Stimulated activated effector memory CD8-positive, alpha-beta T cell treated with anti-CD3 and anti-CD28 coated beads, Interleukin-12 subunit alpha, Interleukin-12 subunit beta, amount 100 ng/mL, for 72 hours (primary cell): Measurements from ENCODE around the gene CITED2.

ENCODE experiments used
- ATAC-seq: fragments of 150-1000 bp; cut with Tn5 transposase; 2 replicates; pipeline ENCODE4 v1.10.0; 2021
- DNase-seq, 2 donors: peaks; one replicate each; pipeline ENCODE4 v3.0.0; 2021 to 2022; ENCODE audit warnings: low spot score in 2 of 2
- H3K27ac Mint-ChIP-seq: one replicate; pipeline ENCODE4 v1.8.0; 2022; ENCODE audit warnings: mild to moderate bottlenecking, mixed read lengths
- H3K36me3 Mint-ChIP-seq: one replicate; pipeline ENCODE4 v1.8.0; 2022; ENCODE audit warnings: mild to moderate bottlenecking, mixed read lengths
- H3K4me1 Mint-ChIP-seq: one replicate; pipeline ENCODE4 v1.8.0; 2022; ENCODE audit warnings: mixed read lengths
- H3K4me3 Mint-ChIP-seq: one replicate; pipeline ENCODE4 v1.8.0; 2022; ENCODE audit warnings: mild to moderate bottlenecking, mixed read lengths
- H3K9me3 Mint-ChIP-seq: one replicate; pipeline ENCODE4 v1.8.0; 2022; ENCODE audit warnings: mixed read lengths

CITED2 gene

GRCh38 chr6:139394027-139394649 is 19.7 kb upstream of the CITED2 start:
- Mint-ChIP-seq H3K4me1 (no peaks in the 10 kb centered on the region), H3K27ac (no peak overlapping the region), H3K36me3 (no peaks in the 10 kb centered on the region), H3K4me3 (no peak overlapping the region), H3K9me3 (no peaks in the 10 kb centered on the region)
- ATAC-seq, result no peak
- no peak for DNase-seq

GRCh38 chr6:139392794-139393193 is 18.3 kb upstream of the CITED2 start:
- no peaks in the 10 kb centered on the region for H3K9me3 Mint-ChIP-seq
- ATAC-seq (peak; percentile 86), DNase-seq (no peak)
- H3K36me3 Mint-ChIP-seq, result no peaks in the 10 kb centered on the region
- H3K4me3 Mint-ChIP-seq, result no peak overlapping the region
- no peaks in the 10 kb centered on the region for H3K4me1 Mint-ChIP-seq
- no peak overlapping the region for H3K27ac Mint-ChIP-seq

GRCh38 chr6:139391709-139392108 is 17.3 kb upstream of the CITED2 start:
- Mint-ChIP-seq H3K4me1 (no peaks in the 10 kb centered on the region), H3K4me3 (no peak overlapping the region), H3K27ac (no peak overlapping the region), H3K36me3 (no peaks in the 10 kb centered on the region), H3K9me3 (no peaks in the 10 kb centered on the region)
- ATAC-seq (no peak), DNase-seq (no peak)

GRCh38 chr6:139390447-139390846 is 16.0 kb upstream of the CITED2 start:
- no peak for ATAC-seq
- no peak for DNase-seq
- no peaks in the 10 kb centered on the region for H3K4me1 Mint-ChIP-seq
- H3K36me3 Mint-ChIP-seq, result no peaks in the 10 kb centered on the region
- H3K9me3 Mint-ChIP-seq, result no peaks in the 10 kb centered on the region
- no peak overlapping the region for H3K27ac Mint-ChIP-seq
- H3K4me3 Mint-ChIP-seq, result no peak overlapping the region

GRCh38 chr6:139388384-139388783 is 13.9 kb upstream of the CITED2 start:
- DNase-seq, result peak in 1 of 2 donors; percentile 15
- Mint-ChIP-seq H3K9me3 (no peaks in the 10 kb centered on the region), H3K27ac (no peak overlapping the region), H3K4me3 (no peak overlapping the region), H3K36me3 (no peaks in the 10 kb centered on the region), H3K4me1 (no peaks in the 10 kb centered on the region)
- ATAC-seq, result no peak

GRCh38 chr6:139386404-139386803 is 12.0 kb upstream of the CITED2 start:
- Mint-ChIP-seq H3K36me3 (no peaks in the 10 kb centered on the region), H3K4me3 (no peak overlapping the region), H3K4me1 (no peaks in the 10 kb centered on the region), H3K9me3 (no peaks in the 10 kb centered on the region), H3K27ac (no peak overlapping the region)
- ATAC-seq (no peak), DNase-seq (no peak)

- no peak for DNase-seq
- H3K27ac Mint-ChIP-seq, result no peak overlapping the region
Observed at GRCh38 chr6:139381216-139381865, 6.9 kb upstream of the CITED2 start.

GRCh38 chr6:139380611-139381010 is 6.2 kb upstream of the CITED2 start:
- peaks cover 33% of the 10 kb centered on the region for H3K4me1 Mint-ChIP-seq

More at GRCh38 chr6:139381216-139381865, 6.9 kb upstream of the CITED2 start:
- no peaks in the 10 kb centered on the region for H3K36me3 Mint-ChIP-seq
- H3K4me3 Mint-ChIP-seq, result no peak overlapping the region
- no peaks in the 10 kb centered on the region for H3K9me3 Mint-ChIP-seq
- peaks cover 26% of the 10 kb centered on the region for H3K4me1 Mint-ChIP-seq
- no peak for ATAC-seq

GRCh38 chr6:139380168-139380567 is 5.7 kb upstream of the CITED2 start:
- Mint-ChIP-seq H3K9me3 (no peaks in the 10 kb centered on the region), H3K4me1 (peaks cover 38% of the 10 kb centered on the region), H3K27ac (no peak overlapping the region), H3K4me3 (no peak overlapping the region), H3K36me3 (peaks cover 5% of the 10 kb centered on the region)
- no peak for ATAC-seq
- DNase-seq, result no peak

More at GRCh38 chr6:139380611-139381010, 6.2 kb upstream of the CITED2 start:
- Mint-ChIP-seq H3K9me3 (no peaks in the 10 kb centered on the region), H3K27ac (no peak overlapping the region), H3K36me3 (peaks cover under 1% of the 10 kb centered on the region), H3K4me3 (no peak overlapping the region)
- DNase-seq, result no peak
- no peak for ATAC-seq

GRCh38 chr6:139378882-139379341 is 4.5 kb upstream of the CITED2 start:
- H3K9me3 Mint-ChIP-seq, result no peaks in the 10 kb centered on the region
- DNase-seq (no peak), ATAC-seq (peak; percentile 45)
- H3K4me3 Mint-ChIP-seq, result peak overlapping the region; percentile 14
- H3K36me3 Mint-ChIP-seq, result peaks cover 17% of the 10 kb centered on the region
- peaks cover 43% of the 10 kb centered on the region for H3K4me1 Mint-ChIP-seq
- peak overlapping the region; percentile 26 for H3K27ac Mint-ChIP-seq

GRCh38 chr6:139378226-139378625 is 3.8 kb upstream of the CITED2 start:
- H3K36me3 Mint-ChIP-seq, result peaks cover 24% of the 10 kb centered on the region
- ATAC-seq (no peak), DNase-seq (no peak)
- no peak overlapping the region for H3K4me3 Mint-ChIP-seq
- no peaks in the 10 kb centered on the region for H3K9me3 Mint-ChIP-seq
- H3K27ac Mint-ChIP-seq, result peak overlapping the region; percentile 26
- peaks cover 46% of the 10 kb centered on the region for H3K4me1 Mint-ChIP-seq

GRCh38 chr6:139376604-139377218 is 2.3 kb upstream of the CITED2 start:
- H3K27ac Mint-ChIP-seq, result peak overlapping the region; percentile 98
- no peaks in the 10 kb centered on the region for H3K9me3 Mint-ChIP-seq
- peaks cover 39% of the 10 kb centered on the region for H3K36me3 Mint-ChIP-seq
- ATAC-seq (no peak), DNase-seq (no peak)
- H3K4me3 Mint-ChIP-seq, result peak overlapping the region; percentile 98
- H3K4me1 Mint-ChIP-seq, result peaks cover 50% of the 10 kb centered on the region

- Mint-ChIP-seq H3K4me1 (peaks cover 57% of the 10 kb centered on the region), H3K4me3 (peak overlapping the region; percentile 98), H3K9me3 (no peaks in the 10 kb centered on the region), H3K27ac (peak overlapping the region; percentile 98), H3K36me3 (peaks cover 47% of the 10 kb centered on the region)
- DNase-seq (no peak), ATAC-seq (no peak)
Observed at GRCh38 chr6:139376017-139376330, 1.5 kb upstream of the CITED2 start.

- peaks cover 61% of the 10 kb centered on the region for H3K4me1 Mint-ChIP-seq
- H3K9me3 Mint-ChIP-seq, result no peaks in the 10 kb centered on the region
- H3K4me3 Mint-ChIP-seq, result peak overlapping the region; percentile 98
- H3K27ac Mint-ChIP-seq, result peak overlapping the region; percentile 98
- ATAC-seq (peak; percentile 66), DNase-seq (peak; percentile 83 to 92)
- peaks cover 52% of the 10 kb centered on the region for H3K36me3 Mint-ChIP-seq
Observed at GRCh38 chr6:139375226-139376016, 973 bp upstream of the CITED2 start.

- peaks cover 64% of the 10 kb centered on the region for H3K4me1 Mint-ChIP-seq
- H3K4me3 Mint-ChIP-seq, result peak overlapping the region; percentile 98
- H3K27ac Mint-ChIP-seq, result peak overlapping the region; percentile 98
- no peaks in the 10 kb centered on the region for H3K9me3 Mint-ChIP-seq
- ATAC-seq (no peak), DNase-seq (no peak)
- H3K36me3 Mint-ChIP-seq, result peaks cover 56% of the 10 kb centered on the region
Observed at GRCh38 chr6:139373928-139374356, 506 bp downstream of the CITED2 start.
